Activated CD4-positive, alpha-beta T cell treated with anti-CD3 and anti-CD28 coated beads, Interleukin-2, amount 10 ng/mL, durations not matched to agents 24 days and 14 days (primary cell): ENCODE measurements around the gene MAP4K1. TPM values are rescaled to one million over a fixed set of nuclear protein-coding genes. Genes with fewer than 3 reads are reported as not detected.
"Not testable (repeated sequence)": the region's sequence is repeated elsewhere in the genome, so short reads cannot be mapped to it uniquely, and the experiment has no call there.

ENCODE experiments used
- DNase-seq: peaks from one replicate; pipeline ENCODE4 v3.0.0; 2022
- H3K27ac Mint-ChIP-seq: one replicate; pipeline ENCODE4 v1.8.0; 2022; ENCODE audit warnings: mild to moderate bottlenecking, mixed read lengths
- H3K27me3 Mint-ChIP-seq: one replicate; pipeline ENCODE4 v1.8.0; 2022; ENCODE audit warnings: mixed read lengths
- H3K36me3 Mint-ChIP-seq: one replicate; pipeline ENCODE4 v1.8.0; 2022; ENCODE audit warnings: low read depth, mild to moderate bottlenecking, mixed read lengths
- H3K4me1 Mint-ChIP-seq: one replicate; pipeline ENCODE4 v1.8.0; 2021; ENCODE audit warnings: mixed read lengths
- H3K4me3 Mint-ChIP-seq: one replicate; pipeline ENCODE4 v1.8.0; 2022; ENCODE audit warnings: mild to moderate bottlenecking, moderate library complexity, mixed read lengths
- H3K9me3 Mint-ChIP-seq: one replicate; pipeline ENCODE4 v1.8.0; 2021; ENCODE audit warnings: mixed read lengths
- intact Hi-C: fragments of 100-400 bp; cut with micrococcal nuclease; formaldehyde crosslinking; loops from one replicate; pipeline ENCODE4 v1.15.1; 2023
- total RNA-seq: library from RNA; stranded (reverse); gene quantifications from 2 replicates; pipeline ENCODE4 v1.2.3, GENCODE V29; 2022

MAP4K1 gene
- total RNA-seq, 1 donor from 2014 or later = 172 TPM

- Mint-ChIP-seq H3K36me3 (peaks cover 55% of the 10 kb centered on the region), H3K4me3 (no peak overlapping the region), H3K4me1 (peaks cover 5% of the 10 kb centered on the region), H3K9me3 (no peaks in the 10 kb centered on the region), H3K27me3 (no peaks in the 10 kb centered on the region), H3K27ac (no peak overlapping the region)
- peak; percentile 74 for DNase-seq
- intact Hi-C loops = no loop called here
Measured at GRCh38 chr19:38596057-38596981, 21.4 kb downstream of the MAP4K1 start.

- no peak for DNase-seq
- Mint-ChIP-seq H3K36me3 (peaks cover 55% of the 10 kb centered on the region), H3K27ac (no peak overlapping the region), H3K4me1 (peaks cover 5% of the 10 kb centered on the region), H3K27me3 (no peaks in the 10 kb centered on the region), H3K9me3 (no peaks in the 10 kb centered on the region), H3K4me3 (no peak overlapping the region)
- intact Hi-C loops = no loop called here
Measured at GRCh38 chr19:38592940-38593339, 24.8 kb downstream of the MAP4K1 start.

GRCh38 chr19:38588041-38588440 lies 29.7 kb downstream of the MAP4K1 start:
- no peak for DNase-seq
- H3K9me3 Mint-ChIP-seq = no peaks in the 10 kb centered on the region
- peaks cover 4% of the 10 kb centered on the region for H3K4me1 Mint-ChIP-seq
- intact Hi-C loops = no loop called here
- H3K4me3 Mint-ChIP-seq = no peak overlapping the region
- H3K36me3 Mint-ChIP-seq = peaks cover 30% of the 10 kb centered on the region
- H3K27ac Mint-ChIP-seq = no peak overlapping the region
- no peaks in the 10 kb centered on the region for H3K27me3 Mint-ChIP-seq

- Mint-ChIP-seq H3K36me3 (peaks cover 28% of the 10 kb centered on the region), H3K9me3 (no peaks in the 10 kb centered on the region), H3K4me1 (peaks cover 6% of the 10 kb centered on the region), H3K27me3 (no peaks in the 10 kb centered on the region), H3K4me3 (no peak overlapping the region), H3K27ac (no peak overlapping the region)
- no peak for DNase-seq
- intact Hi-C loops = no loop called here
Measured at GRCh38 chr19:38587562-38587961, 30.2 kb downstream of the MAP4K1 start.

GRCh38 chr19:38583985-38584305 lies 33.8 kb downstream of the MAP4K1 start:
- Mint-ChIP-seq H3K4me1 (peaks cover 12% of the 10 kb centered on the region), H3K36me3 (peaks cover 14% of the 10 kb centered on the region), H3K4me3 (no peak overlapping the region), H3K27me3 (no peaks in the 10 kb centered on the region), H3K27ac (peak overlapping the region; percentile 49), H3K9me3 (no peaks in the 10 kb centered on the region)
- intact Hi-C loops = no loop called here
- DNase-seq = no peak

GRCh38 chr19:38583219-38583984 lies 34.4 kb downstream of the MAP4K1 start:
- intact Hi-C loops = no loop called here
- no peaks in the 10 kb centered on the region for H3K9me3 Mint-ChIP-seq
- H3K27ac Mint-ChIP-seq = peak overlapping the region; percentile 49
- DNase-seq = no peak
- H3K4me1 Mint-ChIP-seq = peaks cover 12% of the 10 kb centered on the region
- H3K27me3 Mint-ChIP-seq = no peaks in the 10 kb centered on the region
- H3K4me3 Mint-ChIP-seq = no peak overlapping the region
- peaks cover 12% of the 10 kb centered on the region for H3K36me3 Mint-ChIP-seq

- Mint-ChIP-seq H3K36me3 (no peaks in the 10 kb centered on the region), H3K4me3 (no peak overlapping the region), H3K27me3 (no peaks in the 10 kb centered on the region), H3K4me1 (peaks cover 12% of the 10 kb centered on the region), H3K9me3 (no peaks in the 10 kb centered on the region), H3K27ac (no peak overlapping the region)
- intact Hi-C loops = no loop called here
- DNase-seq = no peak
Measured at GRCh38 chr19:38580080-38580479, 37.7 kb downstream of the MAP4K1 start.

- DNase-seq, H3K9me3 Mint-ChIP-seq, H3K36me3 Mint-ChIP-seq, intact Hi-C loops, H3K4me3 Mint-ChIP-seq, H3K27ac Mint-ChIP-seq, H3K27me3 Mint-ChIP-seq: not testable (repeated sequence)
- peaks cover 12% of the 10 kb centered on the region for H3K4me1 Mint-ChIP-seq
Measured at GRCh38 chr19:38579304-38579703, 38.4 kb downstream of the MAP4K1 start.

GRCh38 chr19:38577826-38578225 lies 39.9 kb downstream of the MAP4K1 start:
- Mint-ChIP-seq H3K4me3 (no peak overlapping the region), H3K27ac (no peak overlapping the region)
- intact Hi-C loops = no loop called here

GRCh38 chr19:38571682-38572081 lies 46.1 kb downstream of the MAP4K1 start:
- H3K36me3 Mint-ChIP-seq = no peaks in the 10 kb centered on the region
- no peak overlapping the region for H3K4me3 Mint-ChIP-seq
- no peaks in the 10 kb centered on the region for H3K4me1 Mint-ChIP-seq
- peaks cover 12% of the 10 kb centered on the region for H3K27me3 Mint-ChIP-seq
- H3K27ac Mint-ChIP-seq = no peak overlapping the region
- intact Hi-C loops = no loop called here
- no peak for DNase-seq
- no peaks in the 10 kb centered on the region for H3K9me3 Mint-ChIP-seq

More at GRCh38 chr19:38577826-38578225, 39.9 kb downstream of the MAP4K1 start:
- Mint-ChIP-seq H3K36me3 (no peaks in the 10 kb centered on the region), H3K4me1 (peaks cover 7% of the 10 kb centered on the region), H3K27me3 (no peaks in the 10 kb centered on the region), H3K9me3 (no peaks in the 10 kb centered on the region)
- no peak for DNase-seq

GRCh38 chr19:38569368-38569983 lies 48.3 kb downstream of the MAP4K1 start:
- Mint-ChIP-seq H3K27me3 (peaks cover 20% of the 10 kb centered on the region), H3K27ac (no peak overlapping the region), H3K9me3 (no peaks in the 10 kb centered on the region), H3K36me3 (no peaks in the 10 kb centered on the region), H3K4me3 (no peak overlapping the region), H3K4me1 (peaks cover 3% of the 10 kb centered on the region)
- no peak for DNase-seq
- intact Hi-C loops = no loop called here

- intact Hi-C loops = no loop called here
- H3K4me1 Mint-ChIP-seq = peaks cover 16% of the 10 kb centered on the region
- H3K27me3 Mint-ChIP-seq = peaks cover 40% of the 10 kb centered on the region
- no peak for DNase-seq
- H3K4me3 Mint-ChIP-seq = peak overlapping the region; percentile 54
- H3K36me3 Mint-ChIP-seq = no peaks in the 10 kb centered on the region
- no peak overlapping the region for H3K27ac Mint-ChIP-seq
- H3K9me3 Mint-ChIP-seq = no peaks in the 10 kb centered on the region
Measured at GRCh38 chr19:38565691-38566105, 52.1 kb downstream of the MAP4K1 start.

GRCh38 chr19:38564981-38565690 lies 52.6 kb downstream of the MAP4K1 start:
- H3K9me3 Mint-ChIP-seq = no peaks in the 10 kb centered on the region
- peak; percentile 71 for DNase-seq
- intact Hi-C loops = no loop called here
- H3K36me3 Mint-ChIP-seq = no peaks in the 10 kb centered on the region
- no peak overlapping the region for H3K27ac Mint-ChIP-seq
- H3K27me3 Mint-ChIP-seq = peaks cover 40% of the 10 kb centered on the region
- peaks cover 17% of the 10 kb centered on the region for H3K4me1 Mint-ChIP-seq
- peak overlapping the region; percentile 65 for H3K4me3 Mint-ChIP-seq
